Astrocyte (in vitro differentiated cells and primary cell): Measurements from ENCODE around the gene CABLES1. TPM values are rescaled to one million over a fixed set of nuclear protein-coding genes. Genes with fewer than 3 reads are reported as not detected.

Experiments
- DNase-seq: peaks from one replicate; pipeline ENCODE4 v3.0.0-alpha.2; 2010; ENCODE audit warnings: low read depth
- FAIRE-seq: peaks from 2 replicates; lab custom pipeline; 2011; peaks lifted over from hg19 to GRCh38; lab: Jason Lieb, UNC
- H2AFZ ChIP-seq: 2 replicates; pipeline ENCODE4 v1.6.0; 2012; ENCODE audit warnings: low read depth, low read length, inconsistent platforms
- H3K27ac ChIP-seq: 2 replicates; pipeline ENCODE4 v1.5.1; 2011; ENCODE audit warnings: low read depth, low read length, inconsistent platforms
- H3K27me3 ChIP-seq: 2 replicates; pipeline ENCODE4 v1.6.0; 2011; ENCODE audit warnings: low read length, inconsistent platforms; ENCODE audit not compliant: insufficient read depth
- H3K36me3 ChIP-seq: 2 replicates; pipeline ENCODE4 v1.5.1; 2011; ENCODE audit warnings: low read length, inconsistent platforms; ENCODE audit not compliant: insufficient read depth
- H3K4me1 ChIP-seq: 2 replicates; pipeline ENCODE4 v1.5.1; 2011; ENCODE audit warnings: low read length, inconsistent platforms; ENCODE audit not compliant: insufficient read depth
- H3K4me2 ChIP-seq: 2 replicates; pipeline ENCODE4 v1.6.0; 2012; ENCODE audit warnings: low read length, inconsistent platforms
- H3K4me3 ChIP-seq: 2 replicates; pipeline ENCODE4 v1.5.1; 2011; ENCODE audit warnings: low read depth, mild to moderate bottlenecking, low read length, inconsistent platforms; ENCODE audit not compliant: insufficient read depth
- H3K79me2 ChIP-seq: 2 replicates; pipeline ENCODE4 v1.6.0; 2012; ENCODE audit warnings: mild to moderate bottlenecking, low read length, inconsistent platforms; ENCODE audit not compliant: insufficient read depth
- H3K9ac ChIP-seq: 2 replicates; pipeline ENCODE4 v1.6.0; 2012; ENCODE audit warnings: mild to moderate bottlenecking, low read length, inconsistent platforms
- H3K9me3 ChIP-seq: 2 replicates; pipeline ENCODE4 v1.5.1; 2012; ENCODE audit warnings: low read depth, mild to moderate bottlenecking, low read length, inconsistent platforms; ENCODE audit not compliant: insufficient read depth
- H4K20me1 ChIP-seq: 2 replicates; pipeline ENCODE4 v1.6.0; 2012; ENCODE audit warnings: low read length, inconsistent platforms; ENCODE audit not compliant: insufficient read depth
- H3K27ac Mint-ChIP-seq: one replicate; pipeline ENCODE4 v1.8.0; 2021; ENCODE audit warnings: mild to moderate bottlenecking, mixed read lengths; ENCODE audit not compliant: unreplicated experiment
- H3K27me3 Mint-ChIP-seq: one replicate; pipeline ENCODE4 v1.8.0; 2021; ENCODE audit warnings: low read depth, mixed read lengths; ENCODE audit not compliant: unreplicated experiment
- H3K36me3 Mint-ChIP-seq: one replicate; pipeline ENCODE4 v1.8.0; 2021; ENCODE audit warnings: low read depth, mixed read lengths; ENCODE audit not compliant: unreplicated experiment
- H3K4me1 Mint-ChIP-seq: one replicate; pipeline ENCODE4 v1.8.0; 2021; ENCODE audit warnings: low read depth, mixed read lengths; ENCODE audit not compliant: unreplicated experiment
- H3K4me3 Mint-ChIP-seq: one replicate; pipeline ENCODE4 v1.8.0; 2021; ENCODE audit warnings: mild to moderate bottlenecking, moderate library complexity, mixed read lengths; ENCODE audit not compliant: unreplicated experiment
- H3K9me3 Mint-ChIP-seq: one replicate; pipeline ENCODE4 v1.8.0; 2021; ENCODE audit warnings: mild to moderate bottlenecking, mixed read lengths; ENCODE audit not compliant: unreplicated experiment
- EZH2 ChIP-seq: IDR thresholded peaks from 2 replicates; pipeline ENCODE4 v1.6.1; 2012; ENCODE audit warnings: mild to moderate bottlenecking, low read length, inconsistent platforms; ENCODE audit not compliant: insufficient read depth
- total RNA-seq: library from RNA; stranded (reverse); gene quantifications from 2 replicates; pipeline ENCODE4 v1.2.1, GENCODE V29; 2021
- TF ChIP-seq, protein P1 (sequence below): IDR thresholded peaks from 2 replicates; pipeline ENCODE4 v1.5.1; 2011; ENCODE audit warnings: low read depth, mild to moderate bottlenecking, inconsistent platforms, low read length, moderate library complexity; ENCODE audit not compliant: insufficient read depth

CABLES1 gene
- total RNA-seq, 1 donor from 2014 or later, result 14.5 TPM

- Mint-ChIP-seq H3K27ac (no peak overlapping the region), H3K4me1 (peaks cover 29% of the 10 kb centered on the region), H3K9me3 (no peaks in the 10 kb centered on the region), H3K36me3 (no peaks in the 10 kb centered on the region), H3K4me3 (no peak overlapping the region), H3K27me3 (no peaks in the 10 kb centered on the region)
- Histone ChIP-seq H3K27ac (no peak overlapping the region), H3K36me3 (no peaks in the 10 kb centered on the region), H3K9ac (no peak overlapping the region), H3K9me3 (no peaks in the 10 kb centered on the region), H3K27me3 (no peaks in the 10 kb centered on the region), H3K79me2 (peaks cover 5% of the 10 kb centered on the region), H3K4me1 (peaks cover 4% of the 10 kb centered on the region), H3K4me3 (no peak overlapping the region), H4K20me1 (peaks cover 4% of the 10 kb centered on the region), H2AFZ (no peak overlapping the region), H3K4me2 (no peak overlapping the region)
- FAIRE-seq (no peak), DNase-seq (no peak)
- no peak for TF ChIP-seq EZH2
- TF ChIP-seq, protein P1, sequence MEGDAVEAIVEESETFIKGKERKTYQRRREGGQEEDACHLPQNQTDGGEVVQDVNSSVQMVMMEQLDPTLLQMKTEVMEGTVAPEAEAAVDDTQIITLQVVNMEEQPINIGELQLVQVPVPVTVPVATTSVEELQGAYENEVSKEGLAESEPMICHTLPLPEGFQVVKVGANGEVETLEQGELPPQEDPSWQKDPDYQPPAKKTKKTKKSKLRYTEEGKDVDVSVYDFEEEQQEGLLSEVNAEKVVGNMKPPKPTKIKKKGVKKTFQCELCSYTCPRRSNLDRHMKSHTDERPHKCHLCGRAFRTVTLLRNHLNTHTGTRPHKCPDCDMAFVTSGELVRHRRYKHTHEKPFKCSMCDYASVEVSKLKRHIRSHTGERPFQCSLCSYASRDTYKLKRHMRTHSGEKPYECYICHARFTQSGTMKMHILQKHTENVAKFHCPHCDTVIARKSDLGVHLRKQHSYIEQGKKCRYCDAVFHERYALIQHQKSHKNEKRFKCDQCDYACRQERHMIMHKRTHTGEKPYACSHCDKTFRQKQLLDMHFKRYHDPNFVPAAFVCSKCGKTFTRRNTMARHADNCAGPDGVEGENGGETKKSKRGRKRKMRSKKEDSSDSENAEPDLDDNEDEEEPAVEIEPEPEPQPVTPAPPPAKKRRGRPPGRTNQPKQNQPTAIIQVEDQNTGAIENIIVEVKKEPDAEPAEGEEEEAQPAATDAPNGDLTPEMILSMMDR, result no peak
Observed at GRCh38 chr18:23186781-23187180, 51.5 kb downstream of the CABLES1 start.

DNA sequence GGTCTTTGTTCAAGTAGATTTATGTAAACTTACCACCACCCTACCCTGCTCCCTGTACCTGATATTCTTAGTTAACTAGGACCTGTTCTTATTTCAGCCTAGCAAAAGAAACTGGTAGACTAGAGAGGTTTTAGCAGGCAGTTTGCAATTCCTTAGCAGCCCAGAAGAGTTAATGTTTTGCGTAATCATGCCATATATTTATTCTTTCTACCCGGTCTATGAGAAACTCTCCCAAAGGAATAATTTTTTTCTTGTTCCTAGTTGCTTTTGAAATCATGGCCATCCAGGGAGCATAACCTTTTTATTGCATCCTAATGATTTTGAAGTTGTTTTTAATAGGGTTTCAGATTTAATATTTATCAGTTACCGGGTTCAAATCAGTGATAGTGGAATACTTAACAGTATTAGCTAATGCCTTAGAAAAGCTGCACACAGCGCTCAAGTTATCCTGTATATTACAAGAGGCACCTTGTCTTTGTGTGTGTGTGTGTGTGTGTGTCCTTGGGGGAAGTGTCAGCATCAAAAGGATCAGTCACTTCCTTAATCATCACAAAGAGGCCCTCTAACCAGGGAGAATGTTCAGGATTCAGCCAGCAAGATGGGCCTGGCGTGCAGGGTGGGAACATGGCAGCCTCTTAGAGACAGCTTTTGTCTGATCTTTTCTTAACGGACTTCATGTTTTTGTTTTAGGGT lies 52.9 kb downstream of the CABLES1 start:
- Histone ChIP-seq H3K4me1 (peaks cover 12% of the 10 kb centered on the region), H3K79me2 (peaks cover 5% of the 10 kb centered on the region), H3K27me3 (no peaks in the 10 kb centered on the region), H3K9ac (no peak overlapping the region), H2AFZ (no peak overlapping the region), H3K36me3 (no peaks in the 10 kb centered on the region), H4K20me1 (peaks cover 4% of the 10 kb centered on the region), H3K27ac (no peak overlapping the region), H3K4me3 (no peak overlapping the region), H3K9me3 (no peaks in the 10 kb centered on the region), H3K4me2 (no peak overlapping the region)
- H3K27ac Mint-ChIP-seq, result peak overlapping the region; percentile 58
- no peaks in the 10 kb centered on the region for H3K27me3 Mint-ChIP-seq
- TF ChIP-seq, protein P1, result no peak
- TF ChIP-seq EZH2, result no peak
- no peak overlapping the region for H3K4me3 Mint-ChIP-seq
- no peaks in the 10 kb centered on the region for H3K9me3 Mint-ChIP-seq
- peaks cover 36% of the 10 kb centered on the region for H3K4me1 Mint-ChIP-seq
- no peaks in the 10 kb centered on the region for H3K36me3 Mint-ChIP-seq
- DNase-seq, result no peak
- no peak for FAIRE-seq

GRCh38 chr18:23189099-23189498 lies 53.8 kb downstream of the CABLES1 start:
- no peaks in the 10 kb centered on the region for H3K9me3 ChIP-seq
- Mint-ChIP-seq H3K4me1 (peaks cover 31% of the 10 kb centered on the region), H3K27me3 (no peaks in the 10 kb centered on the region), H3K4me3 (no peak overlapping the region), H3K27ac (no peak overlapping the region), H3K36me3 (no peaks in the 10 kb centered on the region), H3K9me3 (no peaks in the 10 kb centered on the region)
- peaks cover 4% of the 10 kb centered on the region for H4K20me1 ChIP-seq
- no peak overlapping the region for H2AFZ ChIP-seq
- peaks cover 5% of the 10 kb centered on the region for H3K79me2 ChIP-seq
- H3K4me3 ChIP-seq, result no peak overlapping the region
- no peak overlapping the region for H3K9ac ChIP-seq
- H3K27ac ChIP-seq, result no peak overlapping the region
- H3K36me3 ChIP-seq, result no peaks in the 10 kb centered on the region
- no peak overlapping the region for H3K4me2 ChIP-seq
- H3K4me1 ChIP-seq, result peaks cover 11% of the 10 kb centered on the region
- H3K27me3 ChIP-seq, result no peaks in the 10 kb centered on the region
- FAIRE-seq (no peak), DNase-seq (no peak)
- TF ChIP-seq, protein P1, result no peak
- no peak for TF ChIP-seq EZH2
